Endothelial cell of umbilical vein (primary cell): ENCODE measurements around the gene RAB7A. TPM values are rescaled to one million over a fixed set of nuclear protein-coding genes. Genes with fewer than 3 reads are reported as not detected.

Experiments
- BruUV-seq: library from RNA; stranded (reverse); fragments of 400-500 nt; replicated peaks from 2 replicates; lab custom pipeline; 2021; lab: Mats Ljungman, UMichigan
- CTCF ChIA-PET: fragments of 300-600, 350-600 bp; sonication (Branson Sonifier 250); formaldehyde crosslinking; loops from one replicate; lab custom pipeline; 2021; ENCODE audit warnings: antibody characterized with exemption, inconsistent platforms; lab: Charles Lee
- POLR2A ChIA-PET: fragments of 300-600, 350-600 bp; sonication (Branson Sonifier 250); formaldehyde crosslinking; loops from one replicate; lab custom pipeline; 2021; ENCODE audit warnings: antibody characterized with exemption, inconsistent platforms; lab: Charles Lee
- DNase-seq: peaks from one replicate; pipeline ENCODE4 v3.0.0-alpha.2; 2011; ENCODE audit warnings: low read depth, low spot score
- FAIRE-seq: peaks from 2 replicates; lab custom pipeline; 2011; peaks lifted over from hg19 to GRCh38; lab: Jason Lieb, UNC
- H2AFZ ChIP-seq: 2 replicates; pipeline ENCODE4 v1.6.0; 2012; ENCODE audit warnings: low read depth, low read length, control low read depth, inconsistent platforms
- H3K27ac ChIP-seq: 2 replicates; pipeline ENCODE4 v1.5.1; 2011; ENCODE audit warnings: low read depth, mild to moderate bottlenecking, control low read depth, low read length, moderate library complexity; ENCODE audit not compliant: insufficient read depth
- H3K27me3 ChIP-seq, 2 experiments: 2 replicates each; pipeline versions ENCODE4 v1.6.0 to v1.6.1; 2011; ENCODE audit warnings: low read length in 2 of 2, mixed read lengths in 1 of 2; ENCODE audit not compliant: control insufficient read depth in 2 of 2, insufficient read depth in 2 of 2
- H3K36me3 ChIP-seq, 2 experiments: 2 replicates in 1 of 2; 3 replicates in 1 of 2; pipeline ENCODE4 v1.5.1; 2011; ENCODE audit warnings: low read length in 2 of 2, mild to moderate bottlenecking in 1 of 2, moderate library complexity in 1 of 2; ENCODE audit not compliant: control insufficient read depth in 2 of 2, insufficient read depth in 2 of 2; ENCODE audit errors: extremely low read depth in 1 of 2
- H3K4me1 ChIP-seq: 3 replicates; pipeline ENCODE4 v1.5.1; 2011; ENCODE audit warnings: mild to moderate bottlenecking, low read length; ENCODE audit not compliant: control insufficient read depth, insufficient read depth; ENCODE audit errors: extremely low read depth
- H3K4me2 ChIP-seq: 2 replicates; pipeline ENCODE4 v1.6.1; 2011; ENCODE audit warnings: low read length, control low read depth, mixed read lengths; ENCODE audit not compliant: insufficient read depth
- H3K4me3 ChIP-seq, 3 experiments: fragments of 200-600 bp in 1 of 3; sonication (generic), shearing (Covaris generic) in 1 of 3; replicated peaks in 1 of 3; 2 replicates each; pipeline ENCODE4 v1.5.1; 2011 to 2016; ENCODE audit warnings: control low read depth in 3 of 3, low read length in 3 of 3, mild to moderate bottlenecking in 2 of 3, inconsistent platforms in 1 of 3, low read depth in 1 of 3, moderate library complexity in 1 of 3; ENCODE audit not compliant: insufficient read depth in 1 of 3
- H3K79me2 ChIP-seq: 2 replicates; pipeline ENCODE4 v1.6.0; 2012; ENCODE audit warnings: low read length, inconsistent platforms; ENCODE audit not compliant: control insufficient read depth, insufficient read depth
- H3K9ac ChIP-seq: replicated peaks from 2 replicates; pipeline ENCODE3; 2011; ENCODE audit warnings: low read length, control low read depth; ENCODE audit not compliant: insufficient read depth; ENCODE audit errors: extremely low read depth
- H3K9me1 ChIP-seq: replicated peaks from 3 replicates; pipeline ENCODE4 v1.6.0; 2011; ENCODE audit warnings: mild to moderate bottlenecking, low read length; ENCODE audit not compliant: control insufficient read depth, insufficient read depth; ENCODE audit errors: extremely low read depth
- H3K9me3 ChIP-seq: replicated peaks from 2 replicates; pipeline ENCODE4 v1.5.1; 2012; ENCODE audit warnings: low read length, inconsistent platforms; ENCODE audit not compliant: control insufficient read depth, insufficient read depth
- H4K20me1 ChIP-seq: replicated peaks from 2 replicates; pipeline ENCODE3; 2011; ENCODE audit warnings: mild to moderate bottlenecking, low read length; ENCODE audit not compliant: control insufficient read depth, insufficient read depth; ENCODE audit errors: extremely low read depth
- CTCF ChIP-seq, 2 donors: IDR thresholded peaks; 1 replicate in 1 of 2; 2 replicates in 1 of 2; pipeline ENCODE4 v1.5.1; 2011; ENCODE audit warnings: low read length in 2 of 2, mild to moderate bottlenecking in 2 of 2, moderate library complexity in 2 of 2, control low read depth in 1 of 2, inconsistent platforms in 1 of 2, low read depth in 1 of 2; ENCODE audit not compliant: insufficient read depth in 1 of 2; ENCODE audit errors: extremely low read depth in 1 of 2
- EZH2 ChIP-seq: IDR thresholded peaks from 2 replicates; pipeline ENCODE4 v1.6.1; 2012; ENCODE audit warnings: borderline replicate concordance, low read depth, mild to moderate bottlenecking, moderate library complexity, low read length, inconsistent platforms; ENCODE audit not compliant: severe bottlenecking
- FOS ChIP-seq: IDR thresholded peaks from 2 replicates; pipeline ENCODE4 v1.6.1; 2011; ENCODE audit warnings: mild to moderate bottlenecking, low read length, moderate library complexity, borderline replicate concordance; ENCODE audit not compliant: insufficient read depth
- GATA2 ChIP-seq: IDR thresholded peaks from 2 replicates; pipeline ENCODE4 v1.7.0; 2011; ENCODE audit warnings: low read depth, mild to moderate bottlenecking, moderate library complexity, mixed read lengths, low read length; ENCODE audit not compliant: insufficient read length, insufficient read depth
- JUN ChIP-seq: IDR thresholded peaks from 2 replicates; pipeline ENCODE4 v1.6.1; 2011; ENCODE audit warnings: borderline replicate concordance, low read depth; ENCODE audit not compliant: insufficient read length, insufficient read depth
- MAX ChIP-seq: IDR thresholded peaks from 2 replicates; pipeline ENCODE4 v1.6.1; 2011; ENCODE audit not compliant: insufficient read depth, insufficient read length
- MYC ChIP-seq: IDR thresholded peaks from one replicate; pipeline ENCODE4 v1.6.1; 2011; ENCODE audit warnings: mild to moderate bottlenecking, low read depth, low read length
- POLR2AphosphoS5 ChIP-seq: IDR thresholded peaks from 2 replicates; pipeline ENCODE4 v1.6.1; 2012; ENCODE audit warnings: low read depth, mild to moderate bottlenecking, control low read depth, low read length, moderate library complexity; ENCODE audit not compliant: insufficient read depth
- dilution Hi-C: fragments of 300-500 bp; cut with MboI; formaldehyde crosslinking; loops from one replicate; pipeline ENCODE4 v1.15.0; 2019; ENCODE audit warnings: low sequenced_read_pairs; ENCODE audit not compliant: extremely low pct_ligation_motif_present
- intact Hi-C: fragments of 100-400 bp; cut with micrococcal nuclease; formaldehyde crosslinking; loops from one replicate; pipeline ENCODE4 v1.10.0; 2022
- polyA plus RNA-seq, 4 experiments: library from polyadenylated mRNA; depleted of rRNA in 3 of 4; stranded (reverse) in 3 of 4; unstranded in 1 of 4; fragments of >200 nt; gene quantifications; 2 replicates each; pipeline versions ENCODE4 v1.2.1 to v1.2.3, GENCODE V29; 2011 to 2012; ENCODE audit warnings: missing spikeins in 1 of 4
- total RNA-seq: library from RNA; stranded (reverse); gene quantifications from 2 replicates; pipeline ENCODE4 v1.2.3, GENCODE V29; 2021

RAB7A gene
- total and polyA plus RNA-seq, 2 donors (not counting 3 experiments of a cell fraction or from before 2014, with no cell fraction given) = 243 to 262 TPM

DNA sequence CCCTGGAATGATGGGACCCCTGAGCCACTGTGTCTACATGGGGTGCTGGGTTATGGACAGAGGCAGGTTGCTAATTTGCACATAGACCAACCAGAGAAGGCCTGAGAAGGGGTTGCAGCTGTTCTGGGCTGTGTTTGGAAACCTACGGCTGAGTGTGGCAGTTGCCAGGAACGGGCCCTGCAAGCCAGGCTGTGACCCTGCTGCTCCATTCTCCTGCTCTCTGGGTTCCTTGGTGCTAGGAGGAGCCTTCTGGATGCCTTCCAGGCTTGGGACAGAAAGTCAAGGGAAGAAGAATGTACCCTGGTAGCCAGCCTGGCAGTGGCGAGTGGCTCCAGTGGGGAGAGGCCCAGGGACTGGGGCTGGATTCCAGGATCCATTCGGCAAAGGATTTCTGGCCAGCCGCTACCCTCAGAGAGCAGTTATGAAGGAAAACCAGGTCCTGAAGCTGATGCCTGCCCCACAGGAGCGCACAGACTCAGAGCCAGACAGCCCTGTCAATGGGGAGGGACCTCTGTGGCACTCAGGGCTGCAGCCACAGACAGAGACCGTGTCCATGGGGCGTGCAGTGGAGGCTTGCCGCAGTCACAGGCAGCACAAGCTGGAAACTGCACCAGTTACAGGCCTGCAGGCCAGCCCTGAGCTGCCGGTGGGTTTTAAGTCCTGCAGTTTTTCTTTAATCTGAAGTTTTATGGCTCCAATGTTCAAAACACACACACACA is 98.3 kb downstream of the RAB7A start:
- DNase-seq = no peak
- dilution Hi-C loops = no loop called here
- Histone ChIP-seq H3K9me3 (no peaks in the 10 kb centered on the region), H3K4me1 (no peaks in the 10 kb centered on the region), H3K9me1 (no peaks in the 10 kb centered on the region), H3K4me2 (no peak overlapping the region), H2AFZ (no peak overlapping the region), H3K27ac (no peak overlapping the region), H4K20me1 (no peaks in the 10 kb centered on the region), H3K9ac (no peak overlapping the region), H3K36me3 (no peaks in the 10 kb centered on the region), H3K4me3 (no peak overlapping the region), H3K79me2 (no peaks in the 10 kb centered on the region), H3K27me3 (no peaks in the 10 kb centered on the region)
- no peak for FAIRE-seq
- no peak for TF ChIP-seq MYC
- TF ChIP-seq POLR2AphosphoS5 = peak; percentile 20
- CTCF ChIA-PET = interaction anchor here (1.4 kb wide), 1 partner anchor 21 kb away, joined by 3 read pairs; no protein-coding TSS in a partner anchor
- intact Hi-C loops = no loop called here
- POLR2A ChIA-PET = no interaction called here
- no TSS peak for BruUV-seq

- Histone ChIP-seq H4K20me1 (no peaks in the 10 kb centered on the region), H3K79me2 (no peaks in the 10 kb centered on the region), H3K4me3 (no peak overlapping the region), H3K4me1 (no peaks in the 10 kb centered on the region), H2AFZ (no peak overlapping the region), H3K27me3 (no peaks in the 10 kb centered on the region), H3K4me2 (no peak overlapping the region), H3K9ac (no peak overlapping the region), H3K9me1 (no peaks in the 10 kb centered on the region), H3K27ac (no peak overlapping the region), H3K9me3 (no peaks in the 10 kb centered on the region), H3K36me3 (no peaks in the 10 kb centered on the region)
- no TSS peak for BruUV-seq
- intact Hi-C loops = no loop called here
- ChIA-PET CTCF (interaction anchor here (1.4 kb wide), 1 partner anchor 21 kb away, joined by 3 read pairs; no protein-coding TSS in a partner anchor), POLR2A (no interaction called here)
- FAIRE-seq (no peak), DNase-seq (no peak)
- dilution Hi-C loops = no loop called here
- TF ChIP-seq GATA2 = no peak
- no peak for TF ChIP-seq CTCF (IDR thresholded peaks at IDR 0.05; ENCODE audit: extremely low read depth in 1 of 2, insufficient read depth in 1 of 2, low read depth in 1 of 2, low read length in 2 of 2)
- no peak for TF ChIP-seq JUN
- TF ChIP-seq POLR2AphosphoS5 = no peak
- TF ChIP-seq EZH2 = no peak
- no peak for TF ChIP-seq MAX
- no peak for TF ChIP-seq FOS
These were observed 99.2 kb downstream of the RAB7A start for GRCh38 chr3:128825117-128825725.
